ENCODE results near the gene RHOV.

RHOV gene

DNA sequence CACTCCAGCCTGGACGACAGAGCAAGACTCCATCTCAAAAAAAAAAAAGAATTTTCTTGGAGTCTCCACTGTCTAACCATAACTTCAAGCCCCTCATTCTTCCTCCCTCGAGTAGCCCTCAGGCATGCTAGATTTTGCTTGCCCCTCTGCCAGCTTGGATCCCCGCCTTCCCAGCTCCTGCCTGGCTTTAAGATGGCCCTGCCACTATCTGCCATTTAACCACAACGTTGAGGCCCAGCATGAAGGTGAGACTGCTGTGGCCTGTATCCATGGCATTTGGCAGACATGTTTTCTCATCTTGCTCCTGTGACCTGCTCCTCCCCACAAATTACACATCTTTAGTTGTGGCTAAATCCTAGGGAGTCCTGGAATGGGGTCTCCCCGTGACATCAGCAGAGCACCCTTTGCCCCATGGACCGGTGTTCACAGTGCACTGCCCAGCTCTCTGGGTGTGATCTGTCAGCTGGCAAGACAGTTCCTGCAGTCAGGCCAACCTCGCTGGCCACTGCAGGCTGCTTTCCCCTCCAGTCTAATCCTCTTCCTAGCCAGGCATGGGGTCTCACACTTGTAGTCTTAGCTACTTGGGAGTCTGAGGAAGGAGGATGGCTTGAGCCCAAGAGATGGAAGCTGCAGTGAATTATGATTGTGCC is 30.6 kb upstream of the RHOV start:
- H3K4me3 ChIP-seq (ENCODE audit: control insufficient read depth, low read depth, low read length): no peak overlapping the region
- DNase-seq (ENCODE audit: low read depth): no peak
- TF ChIP-seq, protein P1, sequence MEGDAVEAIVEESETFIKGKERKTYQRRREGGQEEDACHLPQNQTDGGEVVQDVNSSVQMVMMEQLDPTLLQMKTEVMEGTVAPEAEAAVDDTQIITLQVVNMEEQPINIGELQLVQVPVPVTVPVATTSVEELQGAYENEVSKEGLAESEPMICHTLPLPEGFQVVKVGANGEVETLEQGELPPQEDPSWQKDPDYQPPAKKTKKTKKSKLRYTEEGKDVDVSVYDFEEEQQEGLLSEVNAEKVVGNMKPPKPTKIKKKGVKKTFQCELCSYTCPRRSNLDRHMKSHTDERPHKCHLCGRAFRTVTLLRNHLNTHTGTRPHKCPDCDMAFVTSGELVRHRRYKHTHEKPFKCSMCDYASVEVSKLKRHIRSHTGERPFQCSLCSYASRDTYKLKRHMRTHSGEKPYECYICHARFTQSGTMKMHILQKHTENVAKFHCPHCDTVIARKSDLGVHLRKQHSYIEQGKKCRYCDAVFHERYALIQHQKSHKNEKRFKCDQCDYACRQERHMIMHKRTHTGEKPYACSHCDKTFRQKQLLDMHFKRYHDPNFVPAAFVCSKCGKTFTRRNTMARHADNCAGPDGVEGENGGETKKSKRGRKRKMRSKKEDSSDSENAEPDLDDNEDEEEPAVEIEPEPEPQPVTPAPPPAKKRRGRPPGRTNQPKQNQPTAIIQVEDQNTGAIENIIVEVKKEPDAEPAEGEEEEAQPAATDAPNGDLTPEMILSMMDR (conservative IDR thresholded peaks at IDR 0.05; ENCODE audit: control insufficient read depth, insufficient read depth, low read depth, low read length): no peak

DNA sequence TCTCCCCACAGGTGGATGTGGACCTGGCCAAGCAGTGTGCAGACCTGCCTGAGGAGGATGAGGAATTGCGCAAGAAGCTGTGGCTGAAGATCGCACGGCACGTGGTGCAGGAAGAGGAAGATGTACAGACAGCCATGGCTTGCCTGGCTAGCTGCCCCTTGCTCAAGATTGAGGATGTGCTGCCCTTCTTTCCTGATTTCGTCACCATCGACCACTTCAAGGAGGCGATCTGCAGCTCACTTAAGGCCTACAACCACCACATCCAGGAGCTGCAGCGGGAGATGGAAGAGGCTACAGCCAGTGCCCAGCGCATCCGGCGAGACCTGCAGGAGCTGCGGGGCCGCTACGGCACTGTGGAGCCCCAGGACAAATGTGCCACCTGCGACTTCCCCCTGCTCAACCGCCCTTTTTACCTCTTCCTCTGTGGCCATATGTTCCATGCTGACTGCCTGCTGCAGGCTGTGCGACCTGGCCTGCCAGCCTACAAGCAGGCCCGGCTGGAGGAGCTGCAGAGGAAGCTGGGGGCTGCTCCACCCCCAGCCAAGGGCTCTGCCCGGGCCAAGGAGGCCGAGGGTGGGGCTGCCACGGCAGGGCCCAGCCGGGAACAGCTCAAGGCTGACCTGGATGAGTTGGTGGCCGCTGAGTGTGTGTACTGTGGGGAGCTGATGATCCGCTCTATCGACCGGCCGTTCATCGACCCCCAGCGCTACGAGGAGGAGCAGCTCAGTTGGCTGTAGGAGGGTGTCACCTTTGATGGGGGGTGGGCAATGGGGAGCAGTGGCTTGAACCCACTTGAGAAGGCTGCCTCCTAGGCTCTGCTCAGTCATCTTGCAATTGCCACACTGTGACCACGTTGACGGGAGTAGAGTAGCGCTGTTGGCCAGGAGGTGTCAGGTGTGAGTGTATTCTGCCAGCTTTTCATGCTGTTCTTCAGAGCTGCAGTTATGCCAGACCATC is 28.8 kb upstream of the RHOV start:
- no peak overlapping the region for H3K4me3 ChIP-seq (ENCODE audit: control insufficient read depth, low read depth, low read length)
- TF ChIP-seq, protein P1 (conservative IDR thresholded peaks at IDR 0.05; ENCODE audit: control insufficient read depth, insufficient read depth, low read depth, low read length): no peak
- DNase-seq (ENCODE audit: low read depth): peak; percentile 42

DNA sequence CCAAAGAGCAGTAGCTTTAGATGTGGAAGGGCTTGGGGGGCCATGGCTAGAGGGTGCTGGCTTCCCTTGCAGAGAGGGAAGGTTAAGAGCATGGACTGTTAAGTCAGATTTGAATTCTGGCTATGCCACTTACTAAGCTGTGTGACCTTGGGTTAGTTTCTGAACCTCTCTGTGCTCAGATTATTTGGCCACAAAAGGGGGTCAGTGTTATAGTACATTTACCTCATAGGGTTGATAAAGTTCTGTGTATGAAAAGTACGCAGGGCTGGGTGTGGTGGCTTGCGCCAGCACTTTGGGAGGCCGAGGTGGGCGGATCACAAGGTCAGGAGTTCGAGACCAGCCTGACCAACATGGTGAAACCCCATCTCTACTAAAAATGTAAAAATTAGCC is 27.0 kb upstream of the RHOV start:
- no peak for DNase-seq (ENCODE audit: low read depth)
- no peak overlapping the region for H3K4me3 ChIP-seq (ENCODE audit: control insufficient read depth, low read depth, low read length)
- TF ChIP-seq, protein P1 (conservative IDR thresholded peaks at IDR 0.05; ENCODE audit: control insufficient read depth, insufficient read depth, low read depth, low read length): no peak

DNA sequence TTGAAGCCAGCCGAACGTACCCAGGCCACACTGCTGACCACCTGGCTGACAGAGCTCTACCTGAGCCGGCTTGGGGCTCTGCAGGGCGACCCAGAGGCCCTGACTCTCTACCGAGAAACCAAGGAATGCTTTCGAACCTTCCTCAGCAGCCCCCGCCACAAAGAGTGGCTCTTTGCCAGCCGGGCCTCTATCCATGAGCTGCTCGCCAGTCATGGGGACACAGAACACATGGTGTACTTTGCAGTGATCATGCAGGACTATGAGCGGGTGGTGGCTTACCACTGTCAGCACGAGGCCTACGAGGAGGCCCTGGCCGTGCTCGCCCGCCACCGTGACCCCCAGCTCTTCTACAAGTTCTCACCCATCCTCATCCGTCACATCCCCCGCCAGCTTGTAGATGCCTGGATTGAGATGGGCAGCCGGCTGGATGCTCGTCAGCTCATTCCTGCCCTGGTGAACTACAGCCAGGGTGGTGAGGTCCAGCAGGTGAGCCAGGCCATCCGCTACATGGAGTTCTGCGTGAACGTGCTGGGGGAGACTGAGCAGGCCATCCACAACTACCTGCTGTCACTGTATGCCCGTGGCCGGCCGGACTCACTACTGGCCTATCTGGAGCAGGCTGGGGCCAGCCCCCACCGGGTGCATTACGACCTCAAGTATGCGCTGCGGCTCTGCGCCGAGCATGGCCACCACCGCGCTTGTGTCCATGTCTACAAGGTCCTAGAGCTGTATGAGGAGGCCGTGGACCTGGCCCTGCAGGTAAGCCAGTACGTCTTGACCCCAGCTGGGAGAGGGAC is 26.4 kb upstream of the RHOV start:
- H3K4me3 ChIP-seq (ENCODE audit: control insufficient read depth, low read depth, low read length): no peak overlapping the region
- TF ChIP-seq, protein P1 (conservative IDR thresholded peaks at IDR 0.05; ENCODE audit: control insufficient read depth, insufficient read depth, low read depth, low read length): no peak
- no peak for DNase-seq (ENCODE audit: low read depth)

DNA sequence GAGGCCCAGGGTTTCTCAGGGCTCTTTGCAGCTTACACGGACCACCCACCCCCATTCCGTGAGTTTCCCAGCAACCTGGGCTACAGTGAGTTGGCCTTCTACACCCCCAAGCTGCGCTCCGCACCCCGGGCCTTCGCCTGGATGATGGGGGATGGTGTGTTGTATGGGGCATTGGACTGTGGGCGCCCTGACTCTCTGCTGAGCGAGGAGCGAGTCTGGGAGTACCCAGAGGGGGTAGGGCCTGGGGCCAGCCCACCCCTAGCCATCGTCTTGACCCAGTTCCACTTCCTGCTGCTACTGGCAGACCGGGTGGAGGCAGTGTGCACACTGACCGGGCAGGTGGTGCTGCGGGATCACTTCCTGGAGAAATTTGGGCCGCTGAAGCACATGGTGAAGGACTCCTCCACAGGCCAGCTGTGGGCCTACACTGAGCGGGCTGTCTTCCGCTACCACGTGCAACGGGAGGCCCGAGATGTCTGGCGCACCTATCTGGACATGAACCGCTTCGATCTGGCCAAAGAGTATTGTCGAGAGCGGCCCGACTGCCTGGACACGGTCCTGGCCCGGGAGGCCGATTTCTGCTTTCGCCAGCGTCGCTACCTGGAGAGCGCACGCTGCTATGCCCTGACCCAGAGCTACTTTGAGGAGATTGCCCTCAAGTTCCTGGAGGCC is 25.6 kb upstream of the RHOV start:
- H3K4me3 ChIP-seq (ENCODE audit: control insufficient read depth, low read depth, low read length): no peak overlapping the region
- TF ChIP-seq, protein P1 (conservative IDR thresholded peaks at IDR 0.05; ENCODE audit: control insufficient read depth, insufficient read depth, low read depth, low read length): no peak
- DNase-seq (ENCODE audit: low read depth): no peak
